Measurements from ENCODE around the gene ARHGEF3. TPM values are rescaled to one million over a fixed set of nuclear protein-coding genes. Genes with fewer than 3 reads are reported as not detected.

The ARHGEF3 gene
- total RNA-seq, 1 experiment from 2014 or later = 7.9 TPM

DNA sequence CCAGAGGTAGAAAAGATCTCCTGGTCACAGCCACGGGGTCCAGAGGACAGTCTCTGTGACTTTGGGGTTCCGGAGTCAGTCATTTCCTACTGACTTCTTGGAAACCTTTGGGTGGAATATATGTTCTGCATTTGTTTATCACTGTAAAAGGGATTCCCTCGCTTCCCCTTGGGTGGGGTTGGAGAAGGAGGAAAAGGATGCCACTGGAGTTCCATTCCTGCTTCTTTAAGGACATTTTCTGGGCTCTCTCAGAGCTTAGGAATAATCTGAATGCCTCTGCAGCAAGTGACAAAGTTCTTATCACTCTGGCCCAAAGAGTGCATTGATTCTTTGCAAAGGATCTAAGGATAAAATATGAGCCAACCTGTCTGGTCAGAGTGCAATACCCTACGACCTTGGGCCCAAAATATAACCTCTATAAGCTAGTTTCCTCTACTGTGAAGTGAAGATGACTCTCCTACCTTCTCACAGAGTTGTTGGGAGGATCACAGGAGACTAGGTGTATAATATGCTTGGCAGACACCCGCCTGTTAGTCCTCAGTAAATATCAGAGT lies 17.2 kb downstream of the ARHGEF3 start:
- Mint-ChIP-seq H3K9me3 (no peaks in the 10 kb centered on the region), H3K36me3 (no peaks in the 10 kb centered on the region), H3K4me1 (peaks cover 14% of the 10 kb centered on the region; the same call in 1 of the 2 replicates), H3K27ac (no peak overlapping the region), H3K27me3 (ENCODE audit: low read depth) (no peaks in the 10 kb centered on the region), H3K4me3 (no peak overlapping the region)
- ChIA-PET CTCF (interaction anchor here (0.6 to 2.9 kb wide), 3 partner anchors 14 to 17 kb away, joined by 3 to 10 read pairs (median 3); partner anchors contain the start of gene ARHGEF3), POLR2A (no interaction called here)
- ATAC-seq = no peak
- TF ChIP-seq IRF2 (CRISPR knock-in tag; IDR thresholded peaks at IDR 0.05; ENCODE audit: borderline replicate concordance, low read depth) (no peak), ZSCAN18 (CRISPR knock-in tag; IDR thresholded peaks at IDR 0.05) (no peak), ZNF232 (CRISPR knock-in tag; IDR thresholded peaks at IDR 0.05) (no peak), ERG (CRISPR knock-in tag; IDR thresholded peaks at IDR 0.05) (no peak), PRRX2 (CRISPR knock-in tag; IDR thresholded peaks at IDR 0.05) (no peak), FOXJ3 (CRISPR knock-in tag; IDR thresholded peaks at IDR 0.05; ENCODE audit: borderline replicate concordance) (no peak), ESRRA (CRISPR knock-in tag; IDR thresholded peaks at IDR 0.05; ENCODE audit: borderline replicate concordance) (no peak), TEAD4 (CRISPR knock-in tag; IDR thresholded peaks at IDR 0.05) (no peak), OVOL2 (CRISPR knock-in tag; IDR thresholded peaks at IDR 0.05; ENCODE audit: borderline replicate concordance) (no peak), TCF7 (CRISPR knock-in tag; IDR thresholded peaks at IDR 0.05; ENCODE audit: low read depth) (no peak), FOXK1 (CRISPR knock-in tag; IDR thresholded peaks at IDR 0.05) (no peak), JUN (CRISPR knock-in tag; IDR thresholded peaks at IDR 0.05) (no peak), NFE2L1 (CRISPR knock-in tag; IDR thresholded peaks at IDR 0.05) (no peak), TP53 (CRISPR knock-in tag; IDR thresholded peaks at IDR 0.05) (no peak), AR (CRISPR knock-in tag; IDR thresholded peaks at IDR 0.05) (no peak)
- TF ChIP-seq, protein P1, sequence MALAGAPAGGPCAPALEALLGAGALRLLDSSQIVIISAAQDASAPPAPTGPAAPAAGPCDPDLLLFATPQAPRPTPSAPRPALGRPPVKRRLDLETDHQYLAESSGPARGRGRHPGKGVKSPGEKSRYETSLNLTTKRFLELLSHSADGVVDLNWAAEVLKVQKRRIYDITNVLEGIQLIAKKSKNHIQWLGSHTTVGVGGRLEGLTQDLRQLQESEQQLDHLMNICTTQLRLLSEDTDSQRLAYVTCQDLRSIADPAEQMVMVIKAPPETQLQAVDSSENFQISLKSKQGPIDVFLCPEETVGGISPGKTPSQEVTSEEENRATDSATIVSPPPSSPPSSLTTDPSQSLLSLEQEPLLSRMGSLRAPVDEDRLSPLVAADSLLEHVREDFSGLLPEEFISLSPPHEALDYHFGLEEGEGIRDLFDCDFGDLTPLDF (CRISPR knock-in tag; IDR thresholded peaks at IDR 0.05) = no peak
- TF ChIP-seq, protein P2, sequence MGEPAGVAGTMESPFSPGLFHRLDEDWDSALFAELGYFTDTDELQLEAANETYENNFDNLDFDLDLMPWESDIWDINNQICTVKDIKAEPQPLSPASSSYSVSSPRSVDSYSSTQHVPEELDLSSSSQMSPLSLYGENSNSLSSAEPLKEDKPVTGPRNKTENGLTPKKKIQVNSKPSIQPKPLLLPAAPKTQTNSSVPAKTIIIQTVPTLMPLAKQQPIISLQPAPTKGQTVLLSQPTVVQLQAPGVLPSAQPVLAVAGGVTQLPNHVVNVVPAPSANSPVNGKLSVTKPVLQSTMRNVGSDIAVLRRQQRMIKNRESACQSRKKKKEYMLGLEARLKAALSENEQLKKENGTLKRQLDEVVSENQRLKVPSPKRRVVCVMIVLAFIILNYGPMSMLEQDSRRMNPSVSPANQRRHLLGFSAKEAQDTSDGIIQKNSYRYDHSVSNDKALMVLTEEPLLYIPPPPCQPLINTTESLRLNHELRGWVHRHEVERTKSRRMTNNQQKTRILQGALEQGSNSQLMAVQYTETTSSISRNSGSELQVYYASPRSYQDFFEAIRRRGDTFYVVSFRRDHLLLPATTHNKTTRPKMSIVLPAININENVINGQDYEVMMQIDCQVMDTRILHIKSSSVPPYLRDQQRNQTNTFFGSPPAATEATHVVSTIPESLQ (CRISPR knock-in tag; IDR thresholded peaks at IDR 0.05) = no peak
- TF ChIP-seq, protein P3, sequence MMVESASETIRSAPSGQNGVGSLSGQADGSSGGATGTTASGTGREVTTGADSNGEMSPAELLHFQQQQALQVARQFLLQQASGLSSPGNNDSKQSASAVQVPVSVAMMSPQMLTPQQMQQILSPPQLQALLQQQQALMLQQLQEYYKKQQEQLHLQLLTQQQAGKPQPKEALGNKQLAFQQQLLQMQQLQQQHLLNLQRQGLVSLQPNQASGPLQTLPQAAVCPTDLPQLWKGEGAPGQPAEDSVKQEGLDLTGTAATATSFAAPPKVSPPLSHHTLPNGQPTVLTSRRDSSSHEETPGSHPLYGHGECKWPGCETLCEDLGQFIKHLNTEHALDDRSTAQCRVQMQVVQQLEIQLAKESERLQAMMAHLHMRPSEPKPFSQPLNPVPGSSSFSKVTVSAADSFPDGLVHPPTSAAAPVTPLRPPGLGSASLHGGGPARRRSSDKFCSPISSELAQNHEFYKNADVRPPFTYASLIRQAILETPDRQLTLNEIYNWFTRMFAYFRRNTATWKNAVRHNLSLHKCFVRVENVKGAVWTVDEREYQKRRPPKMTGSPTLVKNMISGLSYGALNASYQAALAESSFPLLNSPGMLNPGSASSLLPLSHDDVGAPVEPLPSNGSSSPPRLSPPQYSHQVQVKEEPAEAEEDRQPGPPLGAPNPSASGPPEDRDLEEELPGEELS (CRISPR knock-in tag; IDR thresholded peaks at IDR 0.05) = no peak
- no peak for DNase-seq (ENCODE audit: low spot score)

All from WTC11 (cell line).